Renal cortex interstitium (tissue), 11 donors: ENCODE data around the gene REXO4. TPM values are rescaled to one million over a fixed set of nuclear protein-coding genes. Genes with fewer than 3 reads are reported as not detected.
A peak's percentile ranks its signal among the peaks of the same experiment; 100 is the strongest.
"Not testable (repeated sequence)": the region's sequence is repeated elsewhere in the genome, so short reads cannot be mapped to it uniquely, and the experiment has no call there.

ENCODE experiments used
- DNase-seq, 11 donors: peaks; one replicate each; pipeline ENCODE4 v3.0.0-alpha.2; 2013; ENCODE audit warnings: low read depth in 9 of 11, low spot score in 4 of 11; ENCODE audit errors: extremely low read depth in 1 of 11
- polyA plus RNA-seq, 3 donors: library from polyadenylated mRNA; unstranded; fragments of 120-200 nt; gene quantifications; one replicate each; pipeline ENCODE4 v1.2.1, GENCODE V29; 2013; ENCODE audit not compliant: insufficient read length in 3 of 3

The REXO4 gene
- polyA plus RNA-seq, 3 donors: 25.2 to 33.4 (median 28.9) TPM

GRCh38 chr9:133454943-133455673, 37.3 kb upstream of the REXO4 start:
- no peak for DNase-seq

GRCh38 chr9:133454325-133454724, 36.5 kb upstream of the REXO4 start:
- DNase-seq: no peak

GRCh38 chr9:133453651-133454050, 35.8 kb upstream of the REXO4 start:
- no peak for DNase-seq

GRCh38 chr9:133452562-133452961, 34.8 kb upstream of the REXO4 start:
- no peak for DNase-seq

GRCh38 chr9:133451865-133452264, 34.1 kb upstream of the REXO4 start:
- DNase-seq: not testable (repeated sequence)

- DNase-seq: no peak
Measured at GRCh38 chr9:133449760-133450159, 31.9 kb upstream of the REXO4 start.

- no peak for DNase-seq
Measured at GRCh38 chr9:133448487-133448972, 30.7 kb upstream of the REXO4 start.

GRCh38 chr9:133445293-133445969, 27.6 kb upstream of the REXO4 start:
- no peak for DNase-seq

- no peak for DNase-seq
Measured at GRCh38 chr9:133443982-133444381, 26.2 kb upstream of the REXO4 start.

GRCh38 chr9:133443248-133443647, 25.4 kb upstream of the REXO4 start:
- no peak for DNase-seq

GRCh38 chr9:133441571-133441970, 23.8 kb upstream of the REXO4 start:
- no peak for DNase-seq

- no peak for DNase-seq
Measured at GRCh38 chr9:133440874-133441273, 23.1 kb upstream of the REXO4 start.

GRCh38 chr9:133439337-133439736, 21.5 kb upstream of the REXO4 start:
- no peak for DNase-seq

- DNase-seq: no peak
Measured at GRCh38 chr9:133437753-133438531, 20.1 kb upstream of the REXO4 start.

GRCh38 chr9:133436681-133437080, 18.9 kb upstream of the REXO4 start:
- no peak for DNase-seq

- no peak for DNase-seq
Measured at GRCh38 chr9:133433351-133433843, 15.6 kb upstream of the REXO4 start.

- DNase-seq: no peak
Measured at GRCh38 chr9:133430244-133430643, 12.4 kb upstream of the REXO4 start.

- DNase-seq: peak in 2 of 11 donors; percentile 35 to 40
Measured at GRCh38 chr9:133429641-133430161, 11.9 kb upstream of the REXO4 start.

GRCh38 chr9:133429214-133429613, 11.4 kb upstream of the REXO4 start:
- no peak for DNase-seq
